Neural cell (in vitro differentiated cells): ENCODE results near the gene TXNDC17.

ENCODE experiments used
- CTCF ChIP-seq: fragments of 450-650 bp; IDR thresholded peaks from 2 replicates; pipeline ENCODE4 v1.5.1; 2014; ENCODE audit warnings: antibody characterized with exemption, mild to moderate bottlenecking, moderate library complexity; ENCODE audit not compliant: poor library complexity, severe bottlenecking
- EP300 ChIP-seq: fragments of 450-650 bp; conservative IDR thresholded peaks from 2 replicates; pipeline ENCODE4 v1.6.1; 2014; ENCODE audit warnings: antibody characterized with exemption, mild to moderate bottlenecking, moderate library complexity; ENCODE audit not compliant: poor library complexity, severe bottlenecking
- EZH2 ChIP-seq: fragments of 200-600, 300-800 bp; shearing (Covaris generic), sonication (generic); IDR thresholded peaks from 2 replicates; pipeline ENCODE4 v1.6.1; 2014; ENCODE audit warnings: antibody characterized with exemption, low read length, borderline replicate concordance, mild to moderate bottlenecking; ENCODE audit not compliant: insufficient read depth, poor library complexity, severe bottlenecking
- MXI1 ChIP-seq: fragments of 450-650 bp; conservative IDR thresholded peaks from 2 replicates; pipeline ENCODE4 v1.6.1; 2014; ENCODE audit warnings: antibody characterized with exemption, mild to moderate bottlenecking; ENCODE audit not compliant: poor library complexity, severe bottlenecking
- RAD21 ChIP-seq: fragments of 450-650 bp; conservative IDR thresholded peaks from 2 replicates; pipeline ENCODE4 v1.6.1; 2014; ENCODE audit warnings: antibody characterized with exemption, mild to moderate bottlenecking, moderate library complexity
- REST ChIP-seq: IDR thresholded peaks from 2 replicates; pipeline ENCODE4 v1.6.1; 2012; ENCODE audit warnings: borderline replicate concordance
- SMC3 ChIP-seq: fragments of 450-650 bp; conservative IDR thresholded peaks from 2 replicates; pipeline ENCODE4 v1.6.1; 2014; ENCODE audit warnings: antibody characterized with exemption, mild to moderate bottlenecking, moderate library complexity; ENCODE audit not compliant: poor library complexity

GRCh38 chr17:6683730-6684459, 43.0 kb downstream of the TXNDC17 start:
- TF ChIP-seq CTCF, result no peak
- no peak for TF ChIP-seq MXI1
- no peak for TF ChIP-seq SMC3
- no peak for TF ChIP-seq REST
- no peak for TF ChIP-seq EP300
- TF ChIP-seq RAD21, result no peak
- TF ChIP-seq EZH2, result no peak
